A673 (cell line): ENCODE results near the gene TMEM59L. TPM values are rescaled to one million over a fixed set of nuclear protein-coding genes. Genes with fewer than 3 reads are reported as not detected.

Experiments used
- BruUV-seq: library from RNA; stranded (reverse); fragments of 400-500 nt; replicated peaks from 2 replicates; lab custom pipeline; 2021; lab: Mats Ljungman, UMichigan
- CTCF ChIA-PET: fragments of 300-600 bp; sonication (Branson Sonifier 250); formaldehyde crosslinking; loops from one replicate; lab custom pipeline; 2022; ENCODE audit warnings: antibody characterized with exemption; lab: Charles Lee
- POLR2A ChIA-PET: fragments of 300-600 bp; sonication (Branson Sonifier 250); formaldehyde crosslinking; loops from one replicate; lab custom pipeline; 2022; ENCODE audit warnings: antibody characterized with exemption; ENCODE audit not compliant: low non-redundant PET; lab: Charles Lee
- DNase-seq: peaks from one replicate; pipeline ENCODE4 v3.0.0-alpha.2; 2015; ENCODE audit warnings: low spot score
- H3K27ac ChIP-seq: fragments of 200-600 bp; sonication (generic); 2 replicates; pipeline ENCODE4 v1.5.1; 2016; ENCODE audit warnings: mixed run types, low read depth, mild to moderate bottlenecking, mixed read lengths, antibody characterized with exemption, low read length; ENCODE audit not compliant: poor library complexity, severe bottlenecking
- H3K27me3 ChIP-seq: fragments of 200-600 bp; sonication (generic); replicated peaks from 2 replicates; pipeline ENCODE4 v1.6.1; 2017; ENCODE audit warnings: mixed run types, low read depth, mild to moderate bottlenecking, mixed read lengths, antibody characterized with exemption, low read length; ENCODE audit not compliant: insufficient read depth, poor library complexity
- H3K36me3 ChIP-seq: fragments of 200-600 bp; sonication (generic); 2 replicates; pipeline ENCODE4 v1.6.1; 2016; ENCODE audit warnings: mixed run types, mild to moderate bottlenecking, mixed read lengths, antibody characterized with exemption, low read length; ENCODE audit not compliant: insufficient read depth, poor library complexity, severe bottlenecking
- H3K4me1 ChIP-seq: fragments of 200-600 bp; sonication (generic); 2 replicates; pipeline ENCODE4 v1.6.1; 2017; ENCODE audit warnings: mixed run types, mild to moderate bottlenecking, mixed read lengths, antibody characterized with exemption, low read length; ENCODE audit not compliant: insufficient read depth, poor library complexity, severe bottlenecking
- H3K4me3 ChIP-seq: fragments of 200-600 bp; sonication (generic); 2 replicates; pipeline ENCODE4 v1.5.1; 2016; ENCODE audit warnings: low read depth, mixed run types, mild to moderate bottlenecking, mixed read lengths, low read length; ENCODE audit not compliant: poor library complexity, severe bottlenecking
- H3K9me3 ChIP-seq: fragments of 200-600 bp; sonication (generic); 2 replicates; pipeline ENCODE4 v1.6.1; 2016; ENCODE audit warnings: mixed run types, low read depth, mild to moderate bottlenecking, mixed read lengths, antibody characterized with exemption, low read length; ENCODE audit not compliant: poor library complexity, severe bottlenecking
- EZH2 ChIP-seq: fragments of 200-600 bp; sonication (generic); IDR thresholded peaks from 2 replicates; pipeline ENCODE4 v1.6.1; 2017; ENCODE audit warnings: borderline replicate concordance, low read depth, mild to moderate bottlenecking, mixed read lengths, antibody characterized with exemption, low read length; ENCODE audit not compliant: poor library complexity, severe bottlenecking
- intact Hi-C: fragments of 100-400 bp; cut with micrococcal nuclease; formaldehyde crosslinking; loops from one replicate; pipeline ENCODE4 v1.10.0; 2022; ENCODE audit not compliant: unreplicated experiment
- total RNA-seq: library from RNA; stranded (reverse); gene quantifications from 2 replicates; pipeline ENCODE4 v1.2.3, GENCODE V29; 2021
- TF ChIP-seq, protein P1 (sequence below): fragments of 300-800, 200-600 bp; sonication (generic); conservative IDR thresholded peaks from 2 replicates; pipeline ENCODE4 v1.5.1; 2017; ENCODE audit warnings: low read depth, mild to moderate bottlenecking, antibody characterized with exemption, low read length, moderate library complexity, mixed read lengths

The TMEM59L gene
- total RNA-seq, 1 experiment from 2014 or later, result 9.3 TPM

DNA sequence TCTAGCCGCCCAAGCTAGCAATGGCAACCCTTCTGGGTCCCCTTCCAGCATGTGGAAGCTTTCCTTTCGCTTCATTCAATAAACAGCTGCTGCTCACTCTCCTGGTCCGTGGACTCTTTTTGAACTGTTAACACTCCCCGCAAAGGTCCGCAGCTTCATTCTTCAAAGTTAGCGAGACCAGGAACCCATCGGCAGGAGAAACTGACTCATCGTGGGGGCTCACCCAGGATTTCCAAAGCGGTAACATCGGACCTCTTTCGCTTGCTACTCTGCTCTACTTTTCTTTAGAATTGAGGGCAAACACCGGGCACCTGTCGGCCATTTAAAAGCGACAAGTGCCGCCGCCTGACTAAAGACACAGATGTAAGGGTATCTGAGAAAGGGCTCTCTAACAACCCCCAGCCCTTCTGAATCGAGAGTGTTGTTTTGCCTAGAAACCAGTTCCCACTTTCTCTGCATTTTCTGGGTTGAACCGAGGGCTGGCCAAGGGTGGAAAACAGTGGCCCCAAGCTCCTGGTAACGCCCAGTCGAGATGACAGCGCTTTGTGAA lies 35.2 kb upstream of the TMEM59L start:
- Histone ChIP-seq H3K4me1 (peaks cover 12% of the 10 kb centered on the region), H3K4me3 (no peak overlapping the region), H3K27me3 (no peaks in the 10 kb centered on the region), H3K36me3 (peaks cover 47% of the 10 kb centered on the region), H3K27ac (peak overlapping the region; percentile 23), H3K9me3 (no peaks in the 10 kb centered on the region)
- CTCF ChIA-PET, result no interaction called here
- intact Hi-C loops, result no loop called here
- no TSS peak for BruUV-seq
- no peak for TF ChIP-seq EZH2
- no peak for DNase-seq
- POLR2A ChIA-PET, result no interaction called here

DNA sequence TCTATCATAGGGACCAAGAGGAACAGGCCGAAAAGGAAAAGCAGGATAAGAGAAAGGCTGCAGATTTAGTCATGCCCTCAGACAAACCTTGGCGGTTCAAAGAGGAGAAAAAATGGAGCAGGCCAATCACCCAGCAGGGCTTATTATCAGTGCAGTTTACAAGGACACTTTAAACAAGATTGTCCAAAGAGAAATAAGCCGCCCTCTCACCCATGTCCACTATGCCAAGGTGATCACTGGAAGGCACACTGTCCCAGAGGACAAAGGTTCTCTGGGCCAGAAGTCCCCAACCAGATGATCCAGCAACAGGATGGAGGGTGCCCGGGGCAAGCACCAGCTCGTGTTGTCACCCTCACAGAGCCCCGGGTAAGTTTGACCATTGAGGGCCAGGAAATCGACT lies 32.4 kb upstream of the TMEM59L start:
- DNase-seq, result no peak
- Histone ChIP-seq H3K36me3 (peaks cover 24% of the 10 kb centered on the region), H3K9me3 (no peaks in the 10 kb centered on the region), H3K27ac (no peak overlapping the region), H3K4me3 (no peak overlapping the region), H3K27me3 (no peaks in the 10 kb centered on the region), H3K4me1 (no peaks in the 10 kb centered on the region)
- POLR2A ChIA-PET, result no interaction called here
- TF ChIP-seq EZH2, result no peak
- CTCF ChIA-PET, result no interaction called here
- BruUV-seq, result no TSS peak
- intact Hi-C loops, result no loop called here

DNA sequence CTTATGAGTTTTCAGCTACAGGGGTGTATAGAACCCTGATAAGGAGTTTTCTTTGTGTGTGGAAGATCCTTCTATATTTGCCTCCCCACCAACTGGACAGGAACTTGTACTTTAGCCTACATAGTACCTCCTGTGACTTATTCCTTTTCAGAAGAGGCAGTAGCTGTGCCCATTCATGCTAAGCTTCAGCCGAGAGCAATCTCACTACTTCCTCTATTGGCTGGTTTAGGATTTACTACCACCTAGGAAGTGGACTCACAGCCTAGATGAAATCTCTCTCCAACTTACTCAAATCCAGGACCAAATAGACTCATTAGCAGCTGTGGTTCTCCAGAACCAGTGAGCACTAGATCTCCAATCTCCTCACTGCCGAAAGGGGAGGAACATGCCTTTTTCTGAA lies 26.4 kb upstream of the TMEM59L start:
- ChIA-PET CTCF (no interaction called here), POLR2A (no interaction called here)
- intact Hi-C loops, result no loop called here
- TF ChIP-seq, protein P1, sequence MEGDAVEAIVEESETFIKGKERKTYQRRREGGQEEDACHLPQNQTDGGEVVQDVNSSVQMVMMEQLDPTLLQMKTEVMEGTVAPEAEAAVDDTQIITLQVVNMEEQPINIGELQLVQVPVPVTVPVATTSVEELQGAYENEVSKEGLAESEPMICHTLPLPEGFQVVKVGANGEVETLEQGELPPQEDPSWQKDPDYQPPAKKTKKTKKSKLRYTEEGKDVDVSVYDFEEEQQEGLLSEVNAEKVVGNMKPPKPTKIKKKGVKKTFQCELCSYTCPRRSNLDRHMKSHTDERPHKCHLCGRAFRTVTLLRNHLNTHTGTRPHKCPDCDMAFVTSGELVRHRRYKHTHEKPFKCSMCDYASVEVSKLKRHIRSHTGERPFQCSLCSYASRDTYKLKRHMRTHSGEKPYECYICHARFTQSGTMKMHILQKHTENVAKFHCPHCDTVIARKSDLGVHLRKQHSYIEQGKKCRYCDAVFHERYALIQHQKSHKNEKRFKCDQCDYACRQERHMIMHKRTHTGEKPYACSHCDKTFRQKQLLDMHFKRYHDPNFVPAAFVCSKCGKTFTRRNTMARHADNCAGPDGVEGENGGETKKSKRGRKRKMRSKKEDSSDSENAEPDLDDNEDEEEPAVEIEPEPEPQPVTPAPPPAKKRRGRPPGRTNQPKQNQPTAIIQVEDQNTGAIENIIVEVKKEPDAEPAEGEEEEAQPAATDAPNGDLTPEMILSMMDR, result 0 out of 2 replicates have a peak, but pooled peaks have one; percentile 13
- TF ChIP-seq EZH2, result no peak
- Histone ChIP-seq H3K27me3 (no peaks in the 10 kb centered on the region), H3K4me3 (no peak overlapping the region), H3K9me3 (no peaks in the 10 kb centered on the region), H3K4me1 (peaks cover 16% of the 10 kb centered on the region), H3K27ac (no peak overlapping the region), H3K36me3 (no peaks in the 10 kb centered on the region)
- DNase-seq, result no peak
- BruUV-seq, result no TSS peak

DNA sequence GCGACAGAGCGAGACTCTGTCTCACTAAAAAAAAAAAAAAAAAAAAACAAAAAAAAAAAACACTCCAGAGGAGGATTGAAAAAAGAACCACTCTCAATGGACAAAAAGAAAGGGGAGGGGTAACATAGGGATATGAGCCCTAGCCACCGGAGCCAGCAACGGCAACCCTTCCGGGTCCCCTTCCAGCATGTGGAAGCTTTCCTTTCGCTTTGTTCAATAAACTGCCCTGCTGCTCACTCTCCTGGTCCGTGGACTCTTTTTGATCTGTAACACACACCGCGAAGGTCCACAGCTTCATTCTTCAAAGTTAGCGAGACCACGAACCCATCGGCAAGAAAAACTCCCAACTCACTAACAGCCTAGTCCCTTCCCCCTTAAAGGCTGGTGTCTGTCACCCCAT lies 25.1 kb upstream of the TMEM59L start:
- intact Hi-C loops, result no loop called here
- ChIA-PET POLR2A (no interaction called here), CTCF (interaction anchor here (0.7 kb wide), 1 partner anchor 98 kb away, joined by 3 read pairs; no protein-coding TSS in a partner anchor)

More for the DNA sequence above, 25.1 kb upstream of the TMEM59L start:
- Histone ChIP-seq H3K4me3 (no peak overlapping the region), H3K9me3 (no peaks in the 10 kb centered on the region), H3K4me1 (peaks cover 25% of the 10 kb centered on the region), H3K36me3 (no peaks in the 10 kb centered on the region), H3K27ac (peak overlapping the region; percentile 96), H3K27me3 (no peaks in the 10 kb centered on the region)
- no peak for DNase-seq
- no TSS peak for BruUV-seq
- TF ChIP-seq, protein P1, result no peak
- TF ChIP-seq EZH2, result no peak
